B cell (primary cell): ENCODE data around the gene AMER3. TPM values are rescaled to one million over a fixed set of nuclear protein-coding genes. Genes with fewer than 3 reads are reported as not detected.

ENCODE experiments used
- ATAC-seq: fragments of 200-7000 bp; cut with Tn5 transposase; one replicate; pipeline ENCODE4 v1.10.0; 2021; ENCODE audit warnings: low read depth, mild to moderate bottlenecking, moderate number of reproducible peaks, moderate library complexity
- CTCF ChIA-PET: fragments of 350-600 bp; sonication (Branson Sonifier 250); formaldehyde crosslinking; loops from one replicate; lab custom pipeline; 2021; ENCODE audit warnings: antibody characterized with exemption, inconsistent platforms; lab: Charles Lee
- POLR2A ChIA-PET: fragments of 350-600 bp; sonication (Branson Sonifier 250); formaldehyde crosslinking; loops from one replicate; lab custom pipeline; 2021; ENCODE audit warnings: antibody characterized with exemption; lab: Charles Lee
- DNase-seq: peaks from one replicate; pipeline ENCODE4 v3.0.0; 2013
- H2AFZ ChIP-seq: 2 replicates; pipeline ENCODE4 v1.6.1; 2012; ENCODE audit warnings: mild to moderate bottlenecking, low read depth, low read length; ENCODE audit not compliant: insufficient read depth, poor library complexity, severe bottlenecking
- H3K27ac ChIP-seq, 2 donors: 1 replicate in 1 of 2; 2 replicates in 1 of 2; pipeline ENCODE4 v1.5.1; 2012 to 2013; ENCODE audit warnings: low read length in 2 of 2, mild to moderate bottlenecking in 2 of 2, moderate library complexity in 1 of 2
- H3K27me3 ChIP-seq, 4 experiments: fragments of 200-600 bp in 1 of 4; sonication (generic) in 1 of 4; replicated peaks in 1 of 4; 1 replicate in 2 of 4; 2 replicates in 2 of 4; pipeline versions ENCODE4 v1.6.1 to v1.7.0; 2013 to 2016; ENCODE audit warnings: low read length in 3 of 4, mild to moderate bottlenecking in 2 of 4, mixed read lengths in 1 of 4, moderate library complexity in 1 of 4; ENCODE audit not compliant: insufficient read depth in 4 of 4, control insufficient read depth in 3 of 4; ENCODE audit errors: control extremely low read depth in 1 of 4
- H3K36me3 ChIP-seq, 2 experiments: replicated peaks in 1 of 2; 1 replicate in 1 of 2; 2 replicates in 1 of 2; pipeline versions ENCODE4 v1.6.1 to v1.7.1; 2013; ENCODE audit warnings: low read length in 1 of 2; ENCODE audit not compliant: insufficient read depth in 2 of 2, control insufficient read depth in 1 of 2; ENCODE audit errors: control extremely low read depth in 1 of 2, extremely low read depth in 1 of 2
- H3K4me1 ChIP-seq, 2 donors: fragments of 200-600 bp in 1 of 2; sonication (generic) in 1 of 2; 1 replicate in 1 of 2; 2 replicates in 1 of 2; pipeline versions ENCODE4 v1.5.1 to v1.6.1; 2013 to 2017; ENCODE audit warnings: low read length in 2 of 2; ENCODE audit not compliant: control insufficient read depth in 2 of 2, insufficient read depth in 2 of 2
- H3K4me2 ChIP-seq: replicated peaks from 2 replicates; pipeline ENCODE3; 2012; ENCODE audit warnings: mild to moderate bottlenecking, low read depth, low read length; ENCODE audit not compliant: poor library complexity, severe bottlenecking
- H3K4me3 ChIP-seq, 5 experiments: fragments of 200-600 bp in 1 of 5; sonication (generic) in 1 of 5; 1 replicate in 3 of 5; 2 replicates in 2 of 5; pipeline versions ENCODE4 v1.5.1 to v1.7.0; 2011 to 2016; ENCODE audit warnings: low read length in 4 of 5, mild to moderate bottlenecking in 4 of 5, low read depth in 2 of 5, control low read depth in 1 of 5, moderate library complexity in 1 of 5; ENCODE audit not compliant: insufficient read depth in 1 of 5; ENCODE audit errors: control extremely low read depth in 1 of 5, extremely low read depth in 1 of 5
- H3K79me2 ChIP-seq: fragments of 200-600 bp; sonication (generic); one replicate; pipeline ENCODE4 v1.6.0; 2016; ENCODE audit warnings: low read length; ENCODE audit not compliant: control insufficient read depth, insufficient read depth
- H3K9ac ChIP-seq: fragments of 200-600 bp; sonication (generic); 2 replicates; pipeline ENCODE4 v1.6.1; 2017; ENCODE audit warnings: mild to moderate bottlenecking, low read length, moderate library complexity
- H3K9me3 ChIP-seq, 3 donors: one replicate each; pipeline versions ENCODE4 v1.6.1 to v1.7.1; 2013; ENCODE audit warnings: low read length in 2 of 3; ENCODE audit not compliant: control insufficient read depth in 2 of 3, insufficient read depth in 1 of 3; ENCODE audit errors: control extremely low read depth in 1 of 3
- H4K20me1 ChIP-seq: 2 replicates; pipeline ENCODE4 v1.6.0; 2012; ENCODE audit warnings: mild to moderate bottlenecking, low read length; ENCODE audit not compliant: insufficient read depth, control insufficient read depth, poor library complexity, severe bottlenecking
- H3K27ac Mint-ChIP-seq: one replicate; pipeline ENCODE4 v1.8.0; 2021; ENCODE audit warnings: mixed read lengths
- H3K27me3 Mint-ChIP-seq: one replicate; pipeline ENCODE4 v1.8.0; 2021; ENCODE audit warnings: mixed read lengths
- H3K4me1 Mint-ChIP-seq: one replicate; pipeline ENCODE4 v1.8.0; 2021; ENCODE audit warnings: mixed read lengths
- H3K4me3 Mint-ChIP-seq: one replicate; pipeline ENCODE4 v1.8.0; 2021; ENCODE audit warnings: mixed read lengths
- H3K9me3 Mint-ChIP-seq: one replicate; pipeline ENCODE4 v1.8.0; 2022; ENCODE audit warnings: mixed read lengths; ENCODE audit not compliant: insufficient read depth
- CTCF ChIP-seq: fragments of 200-600 bp; IDR thresholded peaks from one replicate; pipeline ENCODE4 v1.8.0; 2022; ENCODE audit warnings: antibody characterized with exemption, mild to moderate bottlenecking
- EZH2 ChIP-seq: IDR thresholded peaks from 2 replicates; pipeline ENCODE4 v1.6.1; 2012; ENCODE audit warnings: borderline replicate concordance, low read depth, mild to moderate bottlenecking, moderate library complexity, low read length; ENCODE audit not compliant: insufficient read depth, poor library complexity, severe bottlenecking
- WGBS: methylation state at CpG from one replicate; pipeline ENCODE4 v1.1.5; 2013; ENCODE audit warnings: missing lambda C conversion rate; ENCODE audit not compliant: insufficient coverage; 5-methylcytosine and 5-hydroxymethylcytosine counted together
- intact Hi-C: fragments of 100-400 bp; cut with micrococcal nuclease; formaldehyde crosslinking; loops from one replicate; pipeline ENCODE4 v1.10.0; 2022
- polyA plus RNA-seq: library from polyadenylated mRNA; depleted of rRNA; stranded (reverse); fragments of >200 nt; gene quantifications from 2 replicates; pipeline ENCODE4 v1.2.3, GENCODE V29; 2012
- total RNA-seq, 2 donors: library from RNA; stranded (reverse); fragments of 120-200 nt in 1 of 2; gene quantifications; 1 replicate in 1 of 2; 2 replicates in 1 of 2; pipeline versions ENCODE4 v1.2.3 to v1.2.4, GENCODE V29; 2013 to 2022

AMER3 gene
- total and polyA plus RNA-seq, 2 donors (not counting 1 experiment from before 2014, with no cell fraction given), result not detected

- H3K4me3 ChIP-seq, result no peak overlapping the region
- H3K27me3 ChIP-seq, result peaks cover 0 to 7% (median 0%) of the 10 kb centered on the region in 4 experiments
- no peak overlapping the region for H2AFZ ChIP-seq
- no peaks in the 10 kb centered on the region for H3K79me2 ChIP-seq
- ChIA-PET POLR2A (no interaction called here), CTCF (no interaction called here)
- Mint-ChIP-seq H3K27ac (no peak overlapping the region), H3K9me3 (no peaks in the 10 kb centered on the region), H3K4me3 (no peak overlapping the region), H3K27me3 (peaks cover 14% of the 10 kb centered on the region), H3K4me1 (peaks cover 18% of the 10 kb centered on the region)
- H3K4me1 ChIP-seq, result no peaks in the 10 kb centered on the region
- no peak overlapping the region for H3K27ac ChIP-seq
- no peaks in the 10 kb centered on the region for H4K20me1 ChIP-seq
- H3K36me3 ChIP-seq, result no peaks in the 10 kb centered on the region
- DNase-seq (no peak), ATAC-seq (no peak)
- H3K4me2 ChIP-seq, result no peak overlapping the region
- no peak for TF ChIP-seq EZH2
- 58% methylated on average over 7 of the region's 14 CpGs for WGBS
- intact Hi-C loops, result no loop called here
- no peak overlapping the region for H3K9ac ChIP-seq
- peaks cover 0 to 8% (median 0%) of the 10 kb centered on the region in 3 donors for H3K9me3 ChIP-seq
Measured at GRCh38 chr2:130807659-130808385, 52.5 kb downstream of the AMER3 start.

- peaks cover 0 to 8% (median 0%) of the 10 kb centered on the region in 3 donors for H3K9me3 ChIP-seq
- H2AFZ ChIP-seq, result no peak overlapping the region
- ChIA-PET POLR2A (no interaction called here), CTCF (no interaction called here)
- H3K27ac Mint-ChIP-seq, result no peak overlapping the region
- peaks cover 18% of the 10 kb centered on the region for H3K4me1 Mint-ChIP-seq
- no peaks in the 10 kb centered on the region for H4K20me1 ChIP-seq
- DNase-seq (no peak), ATAC-seq (no peak)
- no peaks in the 10 kb centered on the region for H3K79me2 ChIP-seq
- peaks cover 0 to 7% (median 0%) of the 10 kb centered on the region in 4 experiments for H3K27me3 ChIP-seq
- H3K36me3 ChIP-seq, result no peaks in the 10 kb centered on the region
- H3K4me3 Mint-ChIP-seq, result no peak overlapping the region
- H3K27me3 Mint-ChIP-seq, result peaks cover 14% of the 10 kb centered on the region
- H3K9ac ChIP-seq, result no peak overlapping the region
- no peak overlapping the region for H3K4me3 ChIP-seq
- TF ChIP-seq EZH2, result no peak
- no peak for TF ChIP-seq CTCF
- no peak overlapping the region for H3K27ac ChIP-seq
- no peak overlapping the region for H3K4me2 ChIP-seq
- whole genome bisulfite sequencing, result 67% methylated on average over 8 of the region's 12 CpGs
- H3K9me3 Mint-ChIP-seq, result no peaks in the 10 kb centered on the region
- no peaks in the 10 kb centered on the region for H3K4me1 ChIP-seq
- intact Hi-C loops, result no loop called here
Measured at GRCh38 chr2:130808482-130809268, 53.3 kb downstream of the AMER3 start.
